Thyroid gland (tissue), 4 donors: ENCODE measurements around the gene ANOS1. TPM values are rescaled to one million over a fixed set of nuclear protein-coding genes. Genes with fewer than 3 reads are reported as not detected.

ENCODE experiments used
- DNase-seq, 2 donors: peaks; one replicate each; pipeline ENCODE4 v3.0.0-alpha.2; 2019
- H3K27ac ChIP-seq, 3 donors: fragments of 200-600 bp; sonication (generic); 1 replicate in 2 of 3; 2 replicates in 1 of 3; pipeline ENCODE4 v1.5.1; 2016 to 2019; ENCODE audit warnings: mild to moderate bottlenecking in 1 of 3, moderate library complexity in 1 of 3
- H3K27me3 ChIP-seq: fragments of 200-600 bp; sonication (generic); one replicate; pipeline ENCODE4 v1.5.1; 2019
- H3K36me3 ChIP-seq, 2 donors: fragments of 200-600 bp; sonication (generic); one replicate each; pipeline ENCODE4 v1.5.1; 2016 to 2019
- H3K4me1 ChIP-seq, 2 donors: fragments of 200-600 bp; sonication (generic); one replicate each; pipeline ENCODE4 v1.5.1; 2017 to 2019
- H3K4me3 ChIP-seq, 3 donors: fragments of 200-600 bp; sonication (generic); replicated peaks in 1 of 3; 1 replicate in 2 of 3; 2 replicates in 1 of 3; pipeline ENCODE4 v1.5.1; 2016; ENCODE audit warnings: mild to moderate bottlenecking in 1 of 3
- H3K9me3 ChIP-seq: fragments of 200-600 bp; sonication (generic); one replicate; pipeline ENCODE4 v1.5.1; 2017
- CTCF ChIP-seq, 6 experiments: fragments of 200-600 bp in 3 of 6; fragments of 450-650 bp in 3 of 6; sonication (generic) in 3 of 6; IDR thresholded peaks; one replicate each; pipeline ENCODE4 v1.5.1; 2016 to 2019; ENCODE audit warnings: antibody characterized with exemption in 6 of 6, mild to moderate bottlenecking in 2 of 6, inconsistent platforms in 1 of 6, moderate library complexity in 1 of 6
- POLR2A ChIP-seq, 2 donors: fragments of 450-650 bp; IDR thresholded peaks; one replicate each; pipeline ENCODE4 v1.6.1; 2017; ENCODE audit warnings: antibody characterized with exemption in 2 of 2, mild to moderate bottlenecking in 2 of 2, moderate library complexity in 1 of 2
- WGBS, 2 donors: methylation state at CpG; one replicate each; pipeline ENCODE4 v1.1.5; 2017; 5-methylcytosine and 5-hydroxymethylcytosine counted together
- intact Hi-C: fragments of 100-400 bp; cut with DNase I; formaldehyde crosslinking; loops from one replicate; pipeline ENCODE4 v1.15.1; 2023
- total RNA-seq, 4 donors: library from RNA; depleted of rRNA; stranded (reverse); fragments of >200 nt; gene quantifications; one replicate each; pipeline ENCODE4 v1.2.3, GENCODE V29; 2016

The ANOS1 gene
- total RNA-seq, 4 donors from 2014 or later, result 19.3 to 57.3 (median 32.0) TPM

DNA sequence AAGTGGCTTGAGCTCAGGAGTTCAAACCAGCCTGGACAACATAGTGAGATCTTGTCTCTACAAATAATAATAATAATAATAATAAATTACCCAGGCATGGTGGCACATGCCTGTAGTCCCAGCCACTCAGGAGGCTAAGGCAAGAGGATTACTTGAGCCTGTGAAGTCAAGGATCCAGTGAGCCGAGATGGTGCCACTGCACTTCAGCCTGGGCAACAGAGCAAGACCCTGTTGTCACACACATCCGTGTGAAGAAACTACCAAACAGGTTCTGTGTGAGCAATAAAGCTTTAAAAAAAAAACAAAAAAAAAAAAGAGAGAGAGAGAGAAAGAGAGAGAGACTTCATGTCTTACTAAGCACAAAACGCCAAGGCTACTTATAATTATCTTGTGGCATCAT, 42.5 kb downstream of the ANOS1 start:
- no peak for TF ChIP-seq CTCF (IDR thresholded peaks at IDR 0.05)
- TF ChIP-seq POLR2A (IDR thresholded peaks at IDR 0.05), result no peak
- WGBS, 2 donors, result 78 to 88% methylated on average over 3 of the region's 3 CpGs
- no peaks in the 10 kb centered on the region for H3K9me3 ChIP-seq
- H3K36me3 ChIP-seq, result no peaks in the 10 kb centered on the region
- no peak overlapping the region for H3K27ac ChIP-seq
- no peak overlapping the region for H3K4me3 ChIP-seq
- intact Hi-C loops, result no loop called here
- DNase-seq, result no peak
- no peaks in the 10 kb centered on the region for H3K4me1 ChIP-seq
- no peaks in the 10 kb centered on the region for H3K27me3 ChIP-seq

- DNase-seq, result no peak
- H3K4me1 ChIP-seq, result peaks cover 0 to 2% of the 10 kb centered on the region in 2 donors
- no peak overlapping the region for H3K27ac ChIP-seq
- H3K9me3 ChIP-seq, result no peaks in the 10 kb centered on the region
- no peak overlapping the region for H3K4me3 ChIP-seq
- intact Hi-C loops, result no loop called here
- no peaks in the 10 kb centered on the region for H3K27me3 ChIP-seq
- H3K36me3 ChIP-seq, result no peaks in the 10 kb centered on the region
- WGBS, 2 donors, result 73 to 92% methylated on average over 2 to 3 of the region's 3 CpGs
- TF ChIP-seq CTCF (IDR thresholded peaks at IDR 0.05) (no peak), POLR2A (IDR thresholded peaks at IDR 0.05) (no peak)
Observed at GRCh38 chrX:8688776-8689175, 43.2 kb downstream of the ANOS1 start.

DNA sequence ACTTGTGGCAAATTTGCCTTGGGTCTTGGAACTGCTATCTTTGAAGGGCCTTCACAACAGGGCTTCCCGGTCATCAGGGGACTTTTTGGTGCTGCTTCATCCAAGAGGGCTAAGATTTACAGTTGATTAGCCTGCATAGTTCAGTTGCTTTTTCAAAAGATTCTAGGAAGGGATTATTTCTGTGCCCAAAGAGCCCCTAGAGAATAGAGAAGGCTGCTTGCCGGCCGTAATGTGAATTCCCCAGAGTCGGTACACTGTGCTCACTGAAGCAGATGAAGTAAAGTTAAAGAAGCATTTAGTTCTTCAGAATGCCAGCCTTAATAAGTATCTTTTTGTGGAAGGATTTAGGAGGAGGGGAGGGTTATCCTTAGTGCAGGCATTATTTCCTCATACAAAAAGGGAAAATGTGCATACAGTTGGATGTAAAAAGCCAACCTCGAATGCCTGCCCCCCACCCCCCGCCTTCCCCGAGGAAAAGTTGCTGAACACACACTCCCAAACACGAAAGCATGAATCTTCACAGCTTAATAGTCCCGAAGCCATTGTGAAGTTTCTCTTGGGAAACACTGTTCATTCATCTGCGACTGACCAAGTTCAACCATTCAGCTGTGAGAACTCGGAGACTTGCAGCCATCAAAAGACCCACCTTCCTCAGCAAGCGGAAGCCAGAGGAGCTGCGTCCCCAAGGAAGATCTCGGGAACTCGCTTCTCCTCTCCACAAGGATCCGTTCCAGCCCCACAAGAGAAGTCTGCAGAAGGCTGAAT, 47.6 kb downstream of the ANOS1 start:
- Histone ChIP-seq H3K4me1 (peaks cover 0 to 6% of the 10 kb centered on the region in 2 donors), H3K9me3 (no peaks in the 10 kb centered on the region), H3K36me3 (no peaks in the 10 kb centered on the region), H3K27ac (peak overlapping the region in 1 of 3 donors; percentile 24), H3K4me3 (no peak overlapping the region), H3K27me3 (no peaks in the 10 kb centered on the region)
- TF ChIP-seq POLR2A (IDR thresholded peaks at IDR 0.05), result no peak
- TF ChIP-seq CTCF (IDR thresholded peaks at IDR 0.05), result no peak
- intact Hi-C loops, result no loop called here
- 30 to 49% methylated on average over 15 to 16 of the region's 16 CpGs for WGBS, 2 donors
- DNase-seq, result peak; percentile 9 to 11

GRCh38 chrX:8683687-8684086, 48.2 kb downstream of the ANOS1 start:
- H3K9me3 ChIP-seq, result no peaks in the 10 kb centered on the region
- peaks cover 0 to 6% of the 10 kb centered on the region in 2 donors for H3K4me1 ChIP-seq
- peak in 1 of 2 donors; percentile 2 for DNase-seq
- H3K27me3 ChIP-seq, result no peaks in the 10 kb centered on the region
- no peaks in the 10 kb centered on the region for H3K36me3 ChIP-seq
- no peak overlapping the region for H3K27ac ChIP-seq
- 69 to 80% methylated on average over 4 to 5 of the region's 5 CpGs for WGBS, 2 donors
- intact Hi-C loops, result no loop called here
- no peak overlapping the region for H3K4me3 ChIP-seq
- no peak for TF ChIP-seq POLR2A (IDR thresholded peaks at IDR 0.05)
- TF ChIP-seq CTCF (IDR thresholded peaks at IDR 0.05), result no peak

GRCh38 chrX:8679550-8679949, 52.4 kb downstream of the ANOS1 start:
- no peaks in the 10 kb centered on the region for H3K27me3 ChIP-seq
- H3K9me3 ChIP-seq, result no peaks in the 10 kb centered on the region
- H3K27ac ChIP-seq, result no peak overlapping the region
- no peak overlapping the region for H3K4me3 ChIP-seq
- no peak for TF ChIP-seq CTCF (IDR thresholded peaks at IDR 0.05)
- TF ChIP-seq POLR2A (IDR thresholded peaks at IDR 0.05), result no peak
- no peaks in the 10 kb centered on the region for H3K36me3 ChIP-seq
- intact Hi-C loops, result no loop called here
- peak; percentile 3 for DNase-seq
- 65 to 74% methylated on average over 7 of the region's 7 CpGs for WGBS, 2 donors
- peaks cover 0 to 6% of the 10 kb centered on the region in 2 donors for H3K4me1 ChIP-seq
